HG02840 (cell line): ENCODE data around the gene ESRRA.

Experiments
- ATAC-seq: cut with Tn5 transposase; IDR thresholded peaks from one replicate; pipeline ENCODE4 v1.9.1; 2021; ENCODE audit warnings: mild to moderate bottlenecking, moderate library complexity, moderate number of reproducible peaks; ENCODE audit not compliant: unreplicated experiment, low FRiP score

ESRRA gene

DNA sequence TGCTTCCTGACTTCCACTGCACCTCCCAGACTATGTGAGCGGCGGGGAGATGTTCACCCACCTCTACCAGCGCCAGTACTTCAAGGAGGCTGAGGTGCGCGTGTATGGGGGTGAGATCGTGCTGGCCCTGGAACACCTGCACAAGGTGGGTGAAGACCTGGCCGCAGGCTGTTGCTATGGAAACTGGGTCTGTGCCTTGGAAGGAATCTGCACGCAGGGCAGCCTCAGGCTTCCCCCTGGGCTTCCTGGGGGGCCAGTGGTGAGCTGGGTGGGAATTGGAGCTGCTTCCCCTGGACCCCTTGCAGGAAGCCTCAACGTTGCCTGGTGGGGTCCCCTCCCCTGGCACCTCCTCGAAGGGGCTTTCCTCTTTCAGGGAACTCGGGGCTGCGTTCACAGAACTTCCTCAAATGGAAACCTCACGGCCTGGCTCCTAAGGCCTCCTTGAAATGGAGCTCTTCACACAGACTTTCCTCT lies 55.2 kb downstream of the ESRRA start:
- no peak for ATAC-seq

DNA sequence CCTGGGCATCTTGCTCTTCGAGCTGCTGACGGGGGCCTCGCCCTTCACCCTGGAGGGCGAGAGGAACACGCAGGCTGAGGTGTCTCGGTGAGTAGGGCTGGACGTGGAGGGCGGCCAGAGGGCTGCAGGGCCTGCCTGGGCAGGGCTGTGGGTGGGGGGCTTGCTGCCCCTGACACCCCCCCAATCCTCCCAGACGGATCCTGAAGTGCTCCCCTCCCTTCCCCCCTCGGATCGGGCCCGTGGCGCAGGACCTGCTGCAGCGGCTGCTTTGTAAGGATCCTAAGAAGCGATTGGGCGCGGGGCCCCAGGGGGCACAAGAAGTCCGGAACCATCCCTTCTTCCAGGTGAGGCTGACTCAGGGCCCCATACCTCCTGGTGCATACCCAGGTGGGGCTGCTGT lies 56.3 kb downstream of the ESRRA start:
- ATAC-seq, result no peak

DNA sequence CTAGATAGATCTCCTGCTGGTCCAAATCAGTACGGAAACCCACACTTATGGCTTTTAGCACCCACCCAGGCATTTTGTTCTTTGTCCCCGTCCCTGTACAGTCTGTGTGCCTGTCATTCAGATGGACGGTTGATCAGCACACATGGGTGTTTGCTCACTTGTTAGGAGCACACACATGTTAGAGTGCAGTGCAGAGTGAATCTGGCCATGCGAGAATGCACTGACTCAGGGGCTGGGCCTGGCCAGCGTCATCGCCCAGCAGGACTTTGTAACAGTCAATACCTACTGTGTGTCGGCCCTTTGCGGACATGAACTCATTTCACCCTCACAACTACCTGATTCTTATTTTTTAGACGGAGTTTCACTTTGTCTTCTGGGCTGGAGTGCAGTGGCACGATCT lies 57.0 kb downstream of the ESRRA start:
- ATAC-seq, result no peak

DNA sequence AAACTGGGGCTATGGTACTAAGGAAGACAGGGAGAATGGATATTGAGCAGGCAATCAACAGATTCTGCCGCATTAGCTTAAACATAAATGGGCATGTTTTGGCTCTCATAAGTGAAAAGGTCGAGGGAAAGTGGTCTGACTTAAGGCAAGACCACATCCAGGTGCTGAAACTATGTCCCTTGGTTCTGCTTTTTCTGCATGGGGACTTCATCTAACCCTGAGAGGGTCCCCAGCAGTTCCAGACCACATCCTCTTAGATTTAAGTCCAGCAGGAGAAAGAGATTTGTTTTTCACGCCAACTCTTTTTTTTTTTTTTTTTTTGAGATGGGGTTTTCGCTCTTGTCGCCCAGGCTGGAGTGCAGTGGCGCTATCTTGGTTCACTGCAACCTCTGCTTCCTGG lies 59.1 kb downstream of the ESRRA start:
- ATAC-seq, result no peak

DNA sequence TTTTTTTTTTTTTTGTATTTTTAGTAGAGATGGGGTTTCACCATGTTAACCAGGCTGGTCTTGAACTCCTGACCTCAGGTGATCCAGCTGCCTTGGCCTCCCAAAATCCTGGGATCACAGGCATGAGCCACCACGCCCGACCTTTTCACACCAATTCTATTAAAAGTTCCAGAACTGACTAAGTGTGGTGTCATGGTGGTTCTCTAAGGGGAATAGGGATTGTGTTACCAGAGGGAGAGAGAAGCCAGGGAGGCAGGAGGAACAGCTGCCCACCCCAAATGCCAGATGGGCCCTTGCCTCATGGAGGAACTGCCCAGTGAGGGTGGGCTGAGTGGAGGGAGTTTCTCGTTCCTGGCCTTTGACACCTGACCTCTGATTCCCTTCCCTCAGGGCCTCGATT lies 59.6 kb downstream of the ESRRA start:
- ATAC-seq, result no peak
